IPS DF 6.9 (cell line): ENCODE results near the gene DLGAP4.

Source experiments
- DNase-seq: peaks from one replicate; pipeline ENCODE4 v3.0.0-alpha.2; 2013; ENCODE audit warnings: low read depth, low spot score
- H3K27ac ChIP-seq: one replicate; pipeline ENCODE4 v1.5.1; 2013; ENCODE audit warnings: low read length, control low read depth
- H3K27me3 ChIP-seq: 2 replicates; pipeline ENCODE4 v1.6.1; 2013; ENCODE audit warnings: mild to moderate bottlenecking, low read length; ENCODE audit not compliant: control insufficient read depth, insufficient read depth
- H3K36me3 ChIP-seq: 2 replicates; pipeline ENCODE4 v1.6.1; 2013; ENCODE audit warnings: low read length; ENCODE audit not compliant: control insufficient read depth, insufficient read depth
- H3K4me1 ChIP-seq: 2 replicates; pipeline ENCODE4 v1.6.1; 2013; ENCODE audit warnings: low read length; ENCODE audit not compliant: control insufficient read depth, insufficient read depth
- H3K4me3 ChIP-seq: 2 replicates; pipeline ENCODE4 v1.5.1; 2013; ENCODE audit warnings: mild to moderate bottlenecking, low read length
- H3K9me3 ChIP-seq: 2 replicates; pipeline ENCODE4 v1.6.1; 2013; ENCODE audit warnings: low read length, inconsistent platforms; ENCODE audit not compliant: control insufficient read depth, insufficient read depth
- WGBS: extraction: QIAGEN DNeasy Blood & Tissue Kit; methylation state at CpG from one replicate; pipeline ENCODE4 v1.1.7; 2013; ENCODE audit warnings: mixed read lengths, missing lambda C conversion rate; ENCODE audit not compliant: insufficient read length, insufficient coverage; 5-methylcytosine and 5-hydroxymethylcytosine counted together

DLGAP4 gene

GRCh38 chr20:36454332-36454697 is 148.2 kb downstream of the DLGAP4 start:
- no peak for DNase-seq
- H3K4me1 ChIP-seq: peaks cover 4% of the 10 kb centered on the region
- no peak overlapping the region for H3K27ac ChIP-seq
- no peaks in the 10 kb centered on the region for H3K36me3 ChIP-seq
- no peaks in the 10 kb centered on the region for H3K9me3 ChIP-seq
- H3K4me3 ChIP-seq: no peak overlapping the region
- no peaks in the 10 kb centered on the region for H3K27me3 ChIP-seq
- no CpG with 5 or more reads among the region's 4 CpGs for WGBS

GRCh38 chr20:36454698-36455427 is 148.7 kb downstream of the DLGAP4 start:
- Histone ChIP-seq H3K4me3 (no peak overlapping the region), H3K27ac (no peak overlapping the region)
- no peak for DNase-seq

GRCh38 chr20:36455972-36456625 is 150.0 kb downstream of the DLGAP4 start:
- Histone ChIP-seq H3K4me1 (peaks cover 7% of the 10 kb centered on the region), H3K4me3 (no peak overlapping the region), H3K9me3 (no peaks in the 10 kb centered on the region), H3K36me3 (no peaks in the 10 kb centered on the region), H3K27ac (no peak overlapping the region), H3K27me3 (no peaks in the 10 kb centered on the region)
- no peak for DNase-seq
- no CpG with 5 or more reads among the region's 9 CpGs for WGBS

More at GRCh38 chr20:36454698-36455427, 148.7 kb downstream of the DLGAP4 start:
- no CpG with 5 or more reads among the region's 9 CpGs for WGBS
- Histone ChIP-seq H3K36me3 (no peaks in the 10 kb centered on the region), H3K4me1 (peaks cover 4% of the 10 kb centered on the region), H3K27me3 (no peaks in the 10 kb centered on the region), H3K9me3 (no peaks in the 10 kb centered on the region)

DNA sequence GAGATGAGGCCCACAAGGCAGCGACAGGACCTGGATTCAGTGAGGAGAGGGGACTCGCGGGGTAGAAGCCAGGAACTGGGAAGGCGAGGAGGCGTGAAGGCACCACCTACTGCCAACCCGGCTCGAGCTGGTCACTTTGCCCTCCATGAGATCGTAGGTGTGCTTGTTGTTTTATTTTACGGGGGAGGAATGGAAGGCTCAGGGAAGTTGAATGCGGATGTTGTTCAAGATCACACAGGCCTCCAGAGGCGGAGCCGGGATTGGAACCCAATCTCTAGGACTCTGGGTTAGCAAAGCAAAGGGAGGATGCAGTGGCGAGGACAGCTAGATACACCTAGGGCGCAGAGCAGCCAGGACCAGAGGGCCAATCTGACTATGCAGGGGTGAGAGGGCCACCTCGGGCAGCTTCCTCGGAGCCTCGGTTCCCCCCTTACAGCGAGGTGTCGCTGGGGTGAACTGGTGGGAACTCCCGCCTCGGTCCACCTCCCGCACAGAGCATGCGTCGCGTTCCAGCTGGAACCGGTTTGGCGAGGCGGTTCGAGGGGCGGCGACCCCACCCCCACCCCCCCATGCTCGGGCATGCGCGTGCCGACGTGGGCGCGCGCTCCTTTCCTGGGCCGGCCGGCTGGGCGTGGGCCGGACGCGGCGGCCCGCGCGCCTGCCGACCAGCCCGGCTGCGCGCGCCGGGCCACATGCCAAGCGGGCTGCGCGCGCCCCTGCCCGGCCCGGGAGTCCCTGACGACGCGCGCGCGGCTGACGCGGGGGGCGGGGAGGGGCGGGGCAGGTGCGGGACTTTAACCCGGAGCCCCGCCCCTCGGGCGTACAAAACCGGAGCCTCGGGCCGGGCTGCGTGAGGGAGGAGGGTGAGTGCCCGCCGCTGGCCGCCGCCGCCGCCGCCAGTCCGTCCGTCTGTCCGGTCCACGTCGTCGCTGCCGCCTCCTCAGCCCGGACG is 154.8 kb downstream of the DLGAP4 start:
- H3K4me1 ChIP-seq: peaks cover 7% of the 10 kb centered on the region
- H3K27me3 ChIP-seq: no peaks in the 10 kb centered on the region
- peak overlapping the region; percentile 41; the same call in 1 of the 2 replicates for H3K4me3 ChIP-seq
- H3K27ac ChIP-seq: no peak overlapping the region
- H3K9me3 ChIP-seq: no peaks in the 10 kb centered on the region
- DNase-seq: peak; percentile 71
- no CpG with 5 or more reads among the region's 96 CpGs for WGBS
- no peaks in the 10 kb centered on the region for H3K36me3 ChIP-seq

- Histone ChIP-seq H3K27ac (no peak overlapping the region), H3K4me1 (peaks cover 7% of the 10 kb centered on the region), H3K27me3 (no peaks in the 10 kb centered on the region), H3K4me3 (peak overlapping the region; percentile 41; the same call in 1 of the 2 replicates), H3K36me3 (no peaks in the 10 kb centered on the region), H3K9me3 (no peaks in the 10 kb centered on the region)
- DNase-seq: no peak
- WGBS: no CpG with 5 or more reads among the region's 58 CpGs
These were observed 155.7 kb downstream of the DLGAP4 start for GRCh38 chr20:36461600-36462439.

DNA sequence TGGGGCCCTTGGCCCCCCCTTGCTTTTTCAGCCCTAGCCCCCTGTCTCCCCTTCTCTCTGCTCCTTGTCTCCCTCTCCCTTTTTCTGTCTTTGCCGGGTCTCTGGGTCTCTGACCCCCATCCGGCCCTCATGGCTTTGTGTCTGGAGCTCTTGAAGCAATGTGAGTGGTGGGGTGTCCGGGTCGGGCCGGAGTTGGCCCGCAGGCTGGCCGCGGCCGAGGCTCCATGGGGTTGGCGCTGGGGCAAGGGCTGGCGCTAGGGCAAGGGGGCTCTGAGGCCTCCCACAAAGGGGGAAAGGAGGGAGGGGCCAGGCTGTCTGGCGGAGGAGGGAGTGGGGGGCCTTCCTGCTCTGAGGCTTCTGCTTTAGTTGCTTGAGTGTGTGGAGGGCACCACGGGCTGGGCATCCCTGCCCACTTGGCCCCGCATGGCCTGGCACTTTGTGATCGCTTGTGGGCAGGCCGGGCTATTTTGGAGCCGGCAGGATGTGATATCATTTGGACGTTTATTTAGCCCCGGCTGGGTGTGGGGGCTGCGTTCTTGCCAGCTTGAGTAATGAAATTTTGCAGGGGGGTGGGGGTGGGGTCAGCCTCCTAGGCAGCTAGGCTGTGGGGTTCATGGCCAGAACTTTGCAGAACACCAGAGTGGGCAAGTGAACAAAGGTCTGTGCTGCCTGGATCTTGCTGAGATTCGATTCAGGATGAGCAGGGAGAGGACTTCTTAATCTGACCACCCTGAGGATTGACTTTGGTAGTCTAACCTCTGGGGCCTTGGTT is 156.5 kb downstream of the DLGAP4 start:
- DNase-seq: no peak
- Histone ChIP-seq H3K9me3 (no peaks in the 10 kb centered on the region), H3K4me3 (peak overlapping the region; percentile 41; the same call in 1 of the 2 replicates), H3K4me1 (peaks cover 7% of the 10 kb centered on the region), H3K27ac (no peak overlapping the region), H3K27me3 (no peaks in the 10 kb centered on the region), H3K36me3 (no peaks in the 10 kb centered on the region)
- WGBS: no CpG with 5 or more reads among the region's 21 CpGs

- Histone ChIP-seq H3K27ac (no peak overlapping the region), H3K27me3 (no peaks in the 10 kb centered on the region), H3K9me3 (no peaks in the 10 kb centered on the region), H3K36me3 (no peaks in the 10 kb centered on the region), H3K4me1 (peaks cover 7% of the 10 kb centered on the region), H3K4me3 (peak overlapping the region; percentile 41; the same call in 1 of the 2 replicates)
- WGBS: no CpG with 5 or more reads among the region's 10 CpGs
- no peak for DNase-seq
These were observed 157.3 kb downstream of the DLGAP4 start for GRCh38 chr20:36463212-36464061.

GRCh38 chr20:36465109-36466080 is 159.3 kb downstream of the DLGAP4 start:
- no peaks in the 10 kb centered on the region for H3K9me3 ChIP-seq
- DNase-seq: no peak
- H3K27me3 ChIP-seq: no peaks in the 10 kb centered on the region
- no CpG with 5 or more reads among the region's 12 CpGs for WGBS
- peaks cover 7% of the 10 kb centered on the region for H3K4me1 ChIP-seq
- no peaks in the 10 kb centered on the region for H3K36me3 ChIP-seq
- H3K27ac ChIP-seq: no peak overlapping the region
- H3K4me3 ChIP-seq: no peak overlapping the region
